GM18951 (cell line): Measurements from ENCODE around the gene CLPX.

Source experiments
- POLR2A ChIP-seq: IDR thresholded peaks from 4 replicates; pipeline ENCODE4 v1.6.1; 2011; ENCODE audit warnings: mild to moderate bottlenecking; ENCODE audit not compliant: insufficient read length, insufficient read depth; ENCODE audit errors: extremely low read depth
- in situ Hi-C: fragments of 300-500 bp; cut with MboI; formaldehyde crosslinking; loops from one replicate; pipeline ENCODE4 v1.12.0; 2022; ENCODE audit warnings: low sequenced_read_pairs, mixed read lengths, inconsistent platforms; ENCODE audit not compliant: unreplicated experiment

Gene CLPX

GRCh38 chr15:65099336-65099735, 85.8 kb downstream of the CLPX start:
- in situ Hi-C loops: no loop called here
- TF ChIP-seq POLR2A: no peak
